ENCODE measurements around the gene NEDD8. TPM values are rescaled to one million over a fixed set of nuclear protein-coding genes. Genes with fewer than 3 reads are reported as not detected.

Gene NEDD8
- total RNA-seq, 1 experiment from 2014 or later = 192 TPM

GRCh38 chr14:24273422-24273998 is 41.3 kb upstream of the NEDD8 start:
- no peak for DNase-seq
- H3K27ac Mint-ChIP-seq (ENCODE audit: unreplicated experiment) = peak overlapping the region; percentile 56
- peaks cover 26% of the 10 kb centered on the region for H3K36me3 Mint-ChIP-seq (ENCODE audit: insufficient read depth, unreplicated experiment)
- H3K9me3 Mint-ChIP-seq (ENCODE audit: low read depth, unreplicated experiment) = no peaks in the 10 kb centered on the region
- no peak overlapping the region for H3K4me3 Mint-ChIP-seq (ENCODE audit: low read depth, unreplicated experiment)
- intact Hi-C loops (cut with micrococcal nuclease; ENCODE audit: unreplicated experiment) = no loop called here
- no TSS peak for BruUV-seq (replicated peaks)
- no peak for TF ChIP-seq CTCF (IDR thresholded peaks at IDR 0.05; ENCODE audit: unreplicated experiment)
- CTCF ChIA-PET = interaction anchor here (1.7 kb wide), 1 partner anchor 24 kb away, joined by 9 read pairs; no protein-coding TSS in a partner anchor
- peaks cover 38% of the 10 kb centered on the region for H3K4me1 Mint-ChIP-seq (ENCODE audit: low read depth, unreplicated experiment)
- H3K27me3 Mint-ChIP-seq (ENCODE audit: unreplicated experiment) = no peaks in the 10 kb centered on the region

- no peak for TF ChIP-seq CTCF (IDR thresholded peaks at IDR 0.05; ENCODE audit: unreplicated experiment)
- Mint-ChIP-seq H3K27me3 (ENCODE audit: unreplicated experiment) (no peaks in the 10 kb centered on the region), H3K36me3 (ENCODE audit: insufficient read depth, unreplicated experiment) (peaks cover 26% of the 10 kb centered on the region), H3K9me3 (ENCODE audit: low read depth, unreplicated experiment) (no peaks in the 10 kb centered on the region), H3K27ac (ENCODE audit: unreplicated experiment) (peak overlapping the region; percentile 65), H3K4me3 (ENCODE audit: low read depth, unreplicated experiment) (peak overlapping the region; percentile 67), H3K4me1 (ENCODE audit: low read depth, unreplicated experiment) (peaks cover 32% of the 10 kb centered on the region)
- BruUV-seq (replicated peaks) = no TSS peak
- CTCF ChIA-PET = no interaction called here
- DNase-seq = no peak
- intact Hi-C loops (cut with micrococcal nuclease; ENCODE audit: unreplicated experiment) = no loop called here
Measured at GRCh38 chr14:24272467-24272866, 40.3 kb upstream of the NEDD8 start.

DNA sequence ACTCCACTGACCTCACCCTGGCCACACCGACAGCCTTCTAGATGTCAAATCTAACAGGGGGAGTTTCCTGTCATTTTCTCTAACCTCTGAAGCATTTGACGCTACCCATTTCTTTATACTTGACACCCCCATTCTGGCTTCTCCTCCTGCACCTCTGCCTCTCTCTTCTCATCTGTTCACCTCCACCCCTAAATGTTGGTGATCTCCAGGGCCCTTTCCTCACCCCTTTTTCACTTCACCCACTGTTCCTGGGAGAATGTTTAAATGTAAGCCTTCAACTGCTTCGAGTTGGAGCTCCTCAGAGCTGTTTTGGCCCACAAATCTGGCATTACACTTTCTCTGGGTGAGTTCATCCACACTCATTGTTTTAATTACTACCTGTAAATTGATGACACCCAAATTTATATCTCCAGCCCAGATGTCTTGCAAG is 39.7 kb upstream of the NEDD8 start:
- Mint-ChIP-seq H3K36me3 (ENCODE audit: insufficient read depth, unreplicated experiment) (peaks cover 31% of the 10 kb centered on the region), H3K27ac (ENCODE audit: unreplicated experiment) (peak overlapping the region; percentile 65), H3K27me3 (ENCODE audit: unreplicated experiment) (no peaks in the 10 kb centered on the region), H3K4me1 (ENCODE audit: low read depth, unreplicated experiment) (peaks cover 32% of the 10 kb centered on the region), H3K9me3 (ENCODE audit: low read depth, unreplicated experiment) (no peaks in the 10 kb centered on the region), H3K4me3 (ENCODE audit: low read depth, unreplicated experiment) (peak overlapping the region; percentile 67)
- TF ChIP-seq CTCF (IDR thresholded peaks at IDR 0.05; ENCODE audit: unreplicated experiment) = no peak
- TSS peak; percentile 58 for BruUV-seq (replicated peaks)
- CTCF ChIA-PET = interaction anchor here (1.0 to 1.7 kb wide), 6 partner anchors 8 to 56 kb away, joined by 3 to 9 read pairs (median 5); partner anchors contain the start of genes DHRS1, MDP1, NOP9 and TINF2
- intact Hi-C loops (cut with micrococcal nuclease; ENCODE audit: unreplicated experiment) = loop anchor here (2.0 kb wide), 1 partner anchor 29 kb away; the partner anchor contains the start of gene TINF2
- no peak for DNase-seq

- peak within 1 kb of the TSS; percentile 65 for H3K27ac Mint-ChIP-seq (ENCODE audit: unreplicated experiment)
- CTCF ChIA-PET = interaction anchor here (1.0 to 1.7 kb wide), 7 partner anchors 8 to 55 kb away, joined by 3 to 9 read pairs (median 5); partner anchors contain the start of genes CIDEB, DHRS1, MDP1 and NOP9
- H3K36me3 Mint-ChIP-seq (ENCODE audit: insufficient read depth, unreplicated experiment) = peaks cover 33% of the 10 kb centered on the region
- no peaks in the 10 kb centered on the region for H3K27me3 Mint-ChIP-seq (ENCODE audit: unreplicated experiment)
- BruUV-seq (replicated peaks) = TSS peak; percentile 63
- no peaks in the 10 kb centered on the region for H3K9me3 Mint-ChIP-seq (ENCODE audit: low read depth, unreplicated experiment)
- H3K4me3 Mint-ChIP-seq (ENCODE audit: low read depth, unreplicated experiment) = peak within 1 kb of the TSS; percentile 67
- peak; percentile 90 for DNase-seq
- TF ChIP-seq CTCF (IDR thresholded peaks at IDR 0.05; ENCODE audit: unreplicated experiment) = peak; percentile 35
- peaks cover 32% of the 10 kb centered on the region for H3K4me1 Mint-ChIP-seq (ENCODE audit: low read depth, unreplicated experiment)
- intact Hi-C loops (cut with micrococcal nuclease; ENCODE audit: unreplicated experiment) = loop anchor here (2.0 kb wide), 1 partner anchor 28 kb away; the partner anchor contains the start of gene TINF2
Measured at GRCh38 chr14:24271134-24271833, 39.1 kb upstream of the NEDD8 start, which contains the start of gene RABGGTA. Gene RABGGTA (minus strand): TSS chr14:24271597. CDS start chr14:24271115, 482 bp downstream.

Measured in Calu3 (cell line).